PC-9 (cell line): Measurements from ENCODE around the gene DCTN1. TPM values are rescaled to one million over a fixed set of nuclear protein-coding genes. Genes with fewer than 3 reads are reported as not detected.

Experiments used
- BruUV-seq: library from RNA; stranded (reverse); fragments of 400-500 nt; replicated peaks from 2 replicates; lab custom pipeline; 2021; lab: Mats Ljungman, UMichigan
- CTCF ChIA-PET: fragments of 300-600 bp; sonication (Branson Sonifier 250); formaldehyde crosslinking; loops from one replicate; lab custom pipeline; 2022; ENCODE audit warnings: antibody characterized with exemption; lab: Charles Lee
- POLR2A ChIA-PET: fragments of 300-600 bp; sonication (Branson Sonifier 250); formaldehyde crosslinking; loops from one replicate; lab custom pipeline; 2022; ENCODE audit warnings: antibody characterized with exemption; ENCODE audit not compliant: unreplicated experiment; lab: Charles Lee
- DNase-seq, 2 experiments: peaks; one replicate each; pipeline versions ENCODE4 v3.0.0 to v3.0.0-alpha.2; 2015 to 2022; ENCODE audit warnings: mixed read lengths in 1 of 2
- H2AFZ ChIP-seq: fragments of 200-600 bp; sonication (generic); 2 replicates; pipeline ENCODE4 v1.8.1; 2017; ENCODE audit warnings: antibody characterized with exemption
- H3F3A ChIP-seq: fragments of 200-600 bp; sonication (generic); 2 replicates; pipeline ENCODE4 v1.8.1; 2017; ENCODE audit warnings: antibody characterized with exemption, mild to moderate bottlenecking, low read depth; ENCODE audit not compliant: insufficient read depth
- H3K27ac ChIP-seq: fragments of 200-600 bp; sonication (generic); 2 replicates; pipeline ENCODE4 v1.6.1; 2016; ENCODE audit warnings: mixed run types
- H3K27me3 ChIP-seq: fragments of 200-600 bp; sonication (generic); 2 replicates; pipeline ENCODE4 v1.6.1; 2016; ENCODE audit warnings: low read depth, mixed run types; ENCODE audit not compliant: insufficient read depth
- H3K36me3 ChIP-seq: fragments of 200-600 bp; sonication (generic); 2 replicates; pipeline ENCODE4 v1.6.1; 2016; ENCODE audit warnings: low read depth, mixed run types
- H3K4me1 ChIP-seq: fragments of 200-600 bp; sonication (generic); replicated peaks from 2 replicates; pipeline ENCODE4 v1.6.1; 2016; ENCODE audit warnings: mixed run types; ENCODE audit not compliant: insufficient read depth
- H3K4me2 ChIP-seq: fragments of 200-600 bp; sonication (generic); 2 replicates; pipeline ENCODE4 v1.6.1; 2017; ENCODE audit warnings: mixed run types
- H3K4me3 ChIP-seq: fragments of 200-600 bp; sonication (generic); 2 replicates; pipeline ENCODE4 v1.6.1; 2016; ENCODE audit warnings: mixed run types
- H3K79me2 ChIP-seq: fragments of 200-600 bp; sonication (generic); 2 replicates; pipeline ENCODE4 v1.6.1; 2017; ENCODE audit warnings: low read depth, mixed run types
- H3K9me2 ChIP-seq: fragments of 200-600 bp; sonication (generic); 2 replicates; pipeline ENCODE4 v1.8.1; 2017; ENCODE audit warnings: mild to moderate bottlenecking; ENCODE audit not compliant: insufficient read depth
- H3K9me3 ChIP-seq: fragments of 200-600 bp; sonication (generic); 2 replicates; pipeline ENCODE4 v1.8.1; 2016; ENCODE audit warnings: low read depth; ENCODE audit not compliant: insufficient read depth
- H4K20me1 ChIP-seq: fragments of 200-600 bp; sonication (generic); 2 replicates; pipeline ENCODE4 v1.8.1; 2017; ENCODE audit not compliant: insufficient read depth
- CTCF ChIP-seq: fragments of 200-600 bp; sonication (generic); conservative IDR thresholded peaks from 2 replicates; pipeline ENCODE4 v1.6.1; 2017; ENCODE audit warnings: mixed run types, antibody characterized with exemption, mild to moderate bottlenecking, moderate library complexity
- EZH2 ChIP-seq: fragments of 200-600 bp; sonication (generic); IDR thresholded peaks from 2 replicates; pipeline ENCODE4 v1.8.0; 2017; ENCODE audit warnings: antibody characterized with exemption, low read depth
- intact Hi-C: fragments of 100-400 bp; cut with micrococcal nuclease; formaldehyde crosslinking; loops from one replicate; pipeline ENCODE4 v1.10.0; 2022; ENCODE audit not compliant: unreplicated experiment
- total RNA-seq: library from RNA; stranded (reverse); gene quantifications from 2 replicates; pipeline ENCODE4 v1.2.3, GENCODE V29; 2021

Gene DCTN1
- total RNA-seq, 1 experiment from 2014 or later = 130 TPM

GRCh38 chr2:74327627-74328026 is 52.5 kb downstream of the DCTN1 start:
- Histone ChIP-seq H3K79me2 (no peaks in the 10 kb centered on the region), H3F3A (no peaks in the 10 kb centered on the region), H3K4me3 (no peak overlapping the region), H3K27me3 (peaks cover 25% of the 10 kb centered on the region; the same call in 1 of the 2 replicates), H3K36me3 (no peaks in the 10 kb centered on the region), H3K4me1 (no peaks in the 10 kb centered on the region), H2AFZ (no peak overlapping the region), H4K20me1 (no peaks in the 10 kb centered on the region), H3K4me2 (no peak overlapping the region), H3K27ac (no peak overlapping the region), H3K9me3 (no peaks in the 10 kb centered on the region), H3K9me2 (no peaks in the 10 kb centered on the region)
- no peak for DNase-seq
- ChIA-PET CTCF (no interaction called here), POLR2A (no interaction called here)
- no TSS peak for BruUV-seq
- no peak for TF ChIP-seq CTCF
- no peak for TF ChIP-seq EZH2
- intact Hi-C loops = no loop called here

DNA sequence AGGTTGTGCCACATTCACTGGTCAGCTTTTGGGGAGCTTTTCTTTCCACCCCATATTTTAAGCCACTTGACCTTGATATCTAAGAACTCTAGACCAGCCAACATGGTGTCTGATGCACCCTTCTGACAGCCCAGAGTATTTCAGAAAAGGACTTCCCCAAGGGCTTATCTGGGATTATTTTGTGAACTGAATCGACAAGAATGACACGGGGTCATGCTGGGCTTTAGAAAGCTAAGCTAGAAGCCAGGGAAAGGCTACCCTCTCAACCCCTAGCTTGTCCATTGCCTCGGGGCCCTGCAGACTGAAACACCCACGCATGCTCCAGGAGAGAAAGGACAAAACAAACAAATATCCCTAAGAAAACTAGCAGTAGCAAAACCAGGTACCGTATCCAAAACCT is 52.9 kb downstream of the DCTN1 start:
- no peaks in the 10 kb centered on the region for H3K9me3 ChIP-seq

DNA sequence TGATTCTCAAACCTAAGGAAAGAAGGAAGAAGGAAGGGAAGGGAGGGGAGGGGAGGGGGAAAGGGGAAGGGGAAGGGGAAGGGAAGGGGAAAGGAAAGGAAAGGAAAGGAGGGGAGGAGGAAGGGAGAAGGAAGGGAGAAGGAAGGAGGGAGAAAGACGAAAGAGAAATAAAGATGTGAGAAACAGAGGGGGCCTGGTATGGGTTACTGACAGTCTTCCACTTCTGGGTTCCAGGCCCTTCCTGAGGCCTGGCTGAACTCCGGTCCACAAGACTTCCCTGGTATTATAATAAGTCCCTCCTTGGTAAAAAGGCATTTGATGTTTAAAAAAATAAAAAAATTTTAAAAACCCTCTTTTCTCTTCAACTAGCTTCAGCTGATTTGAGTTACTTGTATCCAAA is 54.3 kb downstream of the DCTN1 start:
- H3F3A ChIP-seq = no peaks in the 10 kb centered on the region
- TF ChIP-seq EZH2 (no peak), CTCF (no peak)
- intact Hi-C loops = no loop called here
- H3K4me1 ChIP-seq = no peaks in the 10 kb centered on the region
- no peaks in the 10 kb centered on the region for H4K20me1 ChIP-seq
- peaks cover 25% of the 10 kb centered on the region; the same call in 1 of the 2 replicates for H3K27me3 ChIP-seq
- no peak overlapping the region for H2AFZ ChIP-seq
- H3K4me3 ChIP-seq = no peak overlapping the region
- POLR2A ChIA-PET = no interaction called here
- no peak overlapping the region for H3K27ac ChIP-seq
- H3K36me3 ChIP-seq = no peaks in the 10 kb centered on the region
- no peak overlapping the region for H3K4me2 ChIP-seq
- H3K79me2 ChIP-seq = no peaks in the 10 kb centered on the region
- BruUV-seq = no TSS peak
- DNase-seq = no peak
- H3K9me3 ChIP-seq = no peaks in the 10 kb centered on the region
- peaks cover 5% of the 10 kb centered on the region; the same call in 1 of the 2 replicates for H3K9me2 ChIP-seq
- CTCF ChIA-PET = no interaction called here

More for the DNA sequence above, 52.9 kb downstream of the DCTN1 start:
- BruUV-seq = no TSS peak
- TF ChIP-seq CTCF (no peak), EZH2 (no peak)
- Histone ChIP-seq H3K9me2 (no peaks in the 10 kb centered on the region), H3K4me1 (no peaks in the 10 kb centered on the region), H3K4me2 (no peak overlapping the region), H3K4me3 (no peak overlapping the region), H2AFZ (no peak overlapping the region), H4K20me1 (no peaks in the 10 kb centered on the region), H3K27me3 (peaks cover 25% of the 10 kb centered on the region; the same call in 1 of the 2 replicates), H3K27ac (no peak overlapping the region), H3F3A (no peaks in the 10 kb centered on the region), H3K79me2 (no peaks in the 10 kb centered on the region), H3K36me3 (no peaks in the 10 kb centered on the region)
- DNase-seq = no peak
- ChIA-PET POLR2A (no interaction called here), CTCF (no interaction called here)
- intact Hi-C loops = no loop called here
